T1000 (cell line): ENCODE results near the gene GRID1.
A peak's percentile ranks its signal among the peaks of the same experiment; 100 is the strongest.
"Not testable (repeated sequence)": the region's sequence is repeated elsewhere in the genome, so short reads cannot be mapped to it uniquely, and the experiment has no call there.

Source experiments
- DNase-seq: peaks from one replicate; lab custom pipeline; 2025; ENCODE audit warnings: mixed read lengths; lab: John Stamatoyannopoulos, UW

GRID1 gene

GRCh38 chr10:85997544-85997943, 369.1 kb downstream of the GRID1 start:
- no peak for DNase-seq

GRCh38 chr10:85995791-85996190, 370.8 kb downstream of the GRID1 start:
- no peak for DNase-seq

- no peak for DNase-seq
Measured at GRCh38 chr10:85993840-85994507, 372.6 kb downstream of the GRID1 start.

- DNase-seq: no peak
Measured at GRCh38 chr10:85993140-85993539, 373.5 kb downstream of the GRID1 start.

GRCh38 chr10:85992324-85992723, 374.3 kb downstream of the GRID1 start:
- no peak for DNase-seq

- DNase-seq: no peak
Measured at GRCh38 chr10:85986777-85987176, 379.8 kb downstream of the GRID1 start.

GRCh38 chr10:85983051-85983450, 383.5 kb downstream of the GRID1 start:
- no peak for DNase-seq

GRCh38 chr10:85979598-85979997, 387.0 kb downstream of the GRID1 start:
- DNase-seq: no peak

GRCh38 chr10:85978566-85979358, 387.8 kb downstream of the GRID1 start:
- DNase-seq: no peak

GRCh38 chr10:85977642-85978041, 389.0 kb downstream of the GRID1 start:
- no peak for DNase-seq

GRCh38 chr10:85976267-85976793, 390.3 kb downstream of the GRID1 start:
- no peak for DNase-seq

- DNase-seq: no peak
Measured at GRCh38 chr10:85971494-85971893, 395.1 kb downstream of the GRID1 start.

GRCh38 chr10:85967594-85967993, 399.0 kb downstream of the GRID1 start:
- no peak for DNase-seq

- no peak for DNase-seq
Measured at GRCh38 chr10:85961479-85962067, 405.0 kb downstream of the GRID1 start.

- DNase-seq: no peak
Measured at GRCh38 chr10:85961073-85961472, 405.5 kb downstream of the GRID1 start.

GRCh38 chr10:85959239-85959638, 407.4 kb downstream of the GRID1 start:
- no peak for DNase-seq

GRCh38 chr10:85950921-85951320, 415.7 kb downstream of the GRID1 start:
- DNase-seq: no peak

GRCh38 chr10:85946713-85947326, 419.8 kb downstream of the GRID1 start:
- no peak for DNase-seq

- no peak for DNase-seq
Measured at GRCh38 chr10:85936161-85936560, 430.4 kb downstream of the GRID1 start.

- no peak for DNase-seq
Measured at GRCh38 chr10:85934586-85934985, 432.0 kb downstream of the GRID1 start.

- not testable (repeated sequence) for DNase-seq
Measured at GRCh38 chr10:85929993-85930392, 436.6 kb downstream of the GRID1 start.

GRCh38 chr10:85927952-85928665, 438.5 kb downstream of the GRID1 start:
- DNase-seq: peak; percentile 25
